Neural crest cell (in vitro differentiated cells): ENCODE results near the gene ZNF398. TPM values are rescaled to one million over a fixed set of nuclear protein-coding genes. Genes with fewer than 3 reads are reported as not detected.
"Not testable (repeated sequence)": the region's sequence is repeated elsewhere in the genome, so short reads cannot be mapped to it uniquely, and the experiment has no call there.

Source experiments
- DNase-seq: peaks from one replicate; pipeline ENCODE4 v3.0.0; 2021; ENCODE audit warnings: low read depth, mixed read lengths, low spot score
- H3K27ac Mint-ChIP-seq: one replicate; pipeline ENCODE4 v1.8.0; 2021; ENCODE audit warnings: mild to moderate bottlenecking, mixed read lengths; ENCODE audit not compliant: unreplicated experiment
- H3K27me3 Mint-ChIP-seq: 2 replicates; pipeline ENCODE4 v1.8.0; 2021; ENCODE audit warnings: low read depth, mild to moderate bottlenecking, mixed read lengths
- H3K36me3 Mint-ChIP-seq: 2 replicates; pipeline ENCODE4 v1.8.0; 2021; ENCODE audit warnings: low read depth, mild to moderate bottlenecking, mixed read lengths
- H3K4me1 Mint-ChIP-seq: 2 replicates; pipeline ENCODE4 v1.8.0; 2021; ENCODE audit warnings: mixed read lengths
- H3K4me3 Mint-ChIP-seq: one replicate; pipeline ENCODE4 v1.8.0; 2021; ENCODE audit warnings: mild to moderate bottlenecking, mixed read lengths
- H3K9me3 Mint-ChIP-seq: 2 replicates; pipeline ENCODE4 v1.8.0; 2021; ENCODE audit warnings: mixed read lengths
- total RNA-seq: library from RNA; stranded (reverse); gene quantifications from 2 replicates; pipeline ENCODE4 v1.2.1, GENCODE V29; 2021
- TF ChIP-seq, protein P1 (sequence below): fragments of 200-600 bp; sonication (generic); conservative IDR thresholded peaks from 2 replicates; pipeline ENCODE4 v1.5.0; 2021; ENCODE audit warnings: antibody characterized with exemption, mild to moderate bottlenecking

ZNF398 gene
- total RNA-seq, 1 donor from 2014 or later = 19.6 TPM

DNA sequence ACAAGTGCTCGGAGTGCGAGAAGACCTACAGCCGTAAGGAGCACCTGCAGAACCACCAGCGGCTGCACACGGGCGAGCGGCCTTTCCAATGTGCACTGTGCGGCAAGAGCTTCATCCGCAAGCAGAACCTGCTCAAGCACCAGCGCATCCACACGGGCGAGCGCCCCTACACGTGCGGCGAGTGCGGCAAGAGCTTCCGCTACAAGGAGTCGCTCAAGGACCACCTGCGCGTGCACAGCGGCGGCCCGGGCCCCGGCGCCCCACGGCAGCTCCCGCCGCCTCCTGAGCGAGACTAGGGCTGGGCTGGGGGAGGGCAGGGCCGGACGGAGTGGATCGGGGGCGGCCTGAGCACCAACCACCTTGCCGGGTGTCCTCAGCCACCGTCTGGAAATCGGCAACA, 77.1 kb downstream of the ZNF398 start:
- TF ChIP-seq, protein P1, sequence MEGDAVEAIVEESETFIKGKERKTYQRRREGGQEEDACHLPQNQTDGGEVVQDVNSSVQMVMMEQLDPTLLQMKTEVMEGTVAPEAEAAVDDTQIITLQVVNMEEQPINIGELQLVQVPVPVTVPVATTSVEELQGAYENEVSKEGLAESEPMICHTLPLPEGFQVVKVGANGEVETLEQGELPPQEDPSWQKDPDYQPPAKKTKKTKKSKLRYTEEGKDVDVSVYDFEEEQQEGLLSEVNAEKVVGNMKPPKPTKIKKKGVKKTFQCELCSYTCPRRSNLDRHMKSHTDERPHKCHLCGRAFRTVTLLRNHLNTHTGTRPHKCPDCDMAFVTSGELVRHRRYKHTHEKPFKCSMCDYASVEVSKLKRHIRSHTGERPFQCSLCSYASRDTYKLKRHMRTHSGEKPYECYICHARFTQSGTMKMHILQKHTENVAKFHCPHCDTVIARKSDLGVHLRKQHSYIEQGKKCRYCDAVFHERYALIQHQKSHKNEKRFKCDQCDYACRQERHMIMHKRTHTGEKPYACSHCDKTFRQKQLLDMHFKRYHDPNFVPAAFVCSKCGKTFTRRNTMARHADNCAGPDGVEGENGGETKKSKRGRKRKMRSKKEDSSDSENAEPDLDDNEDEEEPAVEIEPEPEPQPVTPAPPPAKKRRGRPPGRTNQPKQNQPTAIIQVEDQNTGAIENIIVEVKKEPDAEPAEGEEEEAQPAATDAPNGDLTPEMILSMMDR = no peak
- no peak for DNase-seq
- Mint-ChIP-seq H3K4me3 (no peak overlapping the region), H3K9me3 (no peaks in the 10 kb centered on the region), H3K27me3 (peaks cover 6% of the 10 kb centered on the region), H3K4me1 (no peaks in the 10 kb centered on the region), H3K27ac (no peak overlapping the region), H3K36me3 (peaks cover 15% of the 10 kb centered on the region)

DNA sequence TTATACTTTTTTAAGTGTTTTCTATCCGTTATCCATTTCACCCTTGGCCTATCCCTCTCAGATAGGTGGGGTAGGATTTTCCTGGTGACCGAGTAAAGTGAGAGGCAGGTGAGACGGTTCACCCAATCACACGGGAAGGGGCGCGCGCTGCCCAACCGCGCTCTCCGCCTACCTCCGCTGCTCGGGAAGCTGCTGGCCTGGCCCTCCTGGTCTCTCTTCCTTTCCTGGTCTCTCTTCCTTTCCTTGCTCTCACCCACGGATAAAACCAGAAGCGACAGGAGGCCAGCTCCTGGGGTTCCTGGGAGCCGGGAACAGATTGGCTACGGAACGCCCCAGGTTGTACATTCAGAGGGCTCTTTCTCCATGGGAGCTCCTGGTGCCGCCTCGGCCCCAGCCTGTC, 77.9 kb downstream of the ZNF398 start:
- no peaks in the 10 kb centered on the region for H3K4me1 Mint-ChIP-seq
- H3K27me3 Mint-ChIP-seq = peaks cover 14% of the 10 kb centered on the region
- H3K9me3 Mint-ChIP-seq = no peaks in the 10 kb centered on the region
- TF ChIP-seq, protein P1 = no peak
- no peak for DNase-seq
- no peak overlapping the region for H3K27ac Mint-ChIP-seq
- H3K4me3 Mint-ChIP-seq = no peak overlapping the region
- peaks cover 11% of the 10 kb centered on the region for H3K36me3 Mint-ChIP-seq

DNA sequence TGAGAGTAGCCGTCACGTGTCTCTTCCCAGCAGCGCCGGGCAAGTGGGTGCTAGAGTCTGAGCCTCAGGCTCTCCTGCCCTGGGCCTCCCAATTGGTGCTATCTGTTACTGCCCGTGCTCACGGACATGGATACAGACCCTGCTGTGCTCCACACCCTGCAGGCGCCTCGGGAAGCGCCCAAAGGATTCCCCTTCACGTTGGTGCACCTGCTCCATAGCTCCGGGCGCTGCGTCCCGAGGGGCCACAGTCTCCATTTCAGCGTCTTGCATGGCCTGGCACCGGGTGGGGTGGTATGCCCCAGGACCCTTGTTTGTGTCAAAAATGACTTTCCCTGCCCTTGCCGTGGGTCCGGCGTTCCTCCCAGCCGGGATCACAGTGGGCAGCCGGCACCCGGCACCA, 78.4 kb downstream of the ZNF398 start:
- Mint-ChIP-seq H3K9me3 (no peaks in the 10 kb centered on the region), H3K27me3 (peaks cover 15% of the 10 kb centered on the region), H3K36me3 (peaks cover 11% of the 10 kb centered on the region), H3K27ac (no peak overlapping the region), H3K4me1 (no peaks in the 10 kb centered on the region), H3K4me3 (no peak overlapping the region)
- TF ChIP-seq, protein P1 = no peak
- no peak for DNase-seq

DNA sequence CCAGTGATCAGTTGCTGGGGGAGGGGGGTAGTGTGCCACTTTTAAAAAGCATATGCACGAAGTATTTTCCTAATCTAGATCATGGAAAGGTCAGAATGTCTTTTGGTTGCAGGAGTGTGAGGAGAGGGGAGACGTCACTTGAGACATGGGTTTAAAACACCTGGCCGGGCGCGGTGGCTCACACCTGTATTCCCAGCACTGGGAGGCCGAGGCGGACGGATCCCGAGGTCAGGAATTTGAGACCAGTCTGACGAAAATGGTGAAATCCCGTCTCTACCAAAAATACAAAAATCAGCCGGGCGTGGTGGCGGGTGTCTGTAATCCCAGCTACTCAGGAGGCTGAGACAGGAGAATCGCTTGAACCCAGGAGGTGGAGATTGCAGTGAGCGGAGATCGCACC, 79.1 kb downstream of the ZNF398 start:
- H3K27ac Mint-ChIP-seq, H3K9me3 Mint-ChIP-seq, DNase-seq, H3K36me3 Mint-ChIP-seq, H3K4me3 Mint-ChIP-seq, H3K4me1 Mint-ChIP-seq: not testable (repeated sequence)
- peaks cover 18% of the 10 kb centered on the region for H3K27me3 Mint-ChIP-seq

DNA sequence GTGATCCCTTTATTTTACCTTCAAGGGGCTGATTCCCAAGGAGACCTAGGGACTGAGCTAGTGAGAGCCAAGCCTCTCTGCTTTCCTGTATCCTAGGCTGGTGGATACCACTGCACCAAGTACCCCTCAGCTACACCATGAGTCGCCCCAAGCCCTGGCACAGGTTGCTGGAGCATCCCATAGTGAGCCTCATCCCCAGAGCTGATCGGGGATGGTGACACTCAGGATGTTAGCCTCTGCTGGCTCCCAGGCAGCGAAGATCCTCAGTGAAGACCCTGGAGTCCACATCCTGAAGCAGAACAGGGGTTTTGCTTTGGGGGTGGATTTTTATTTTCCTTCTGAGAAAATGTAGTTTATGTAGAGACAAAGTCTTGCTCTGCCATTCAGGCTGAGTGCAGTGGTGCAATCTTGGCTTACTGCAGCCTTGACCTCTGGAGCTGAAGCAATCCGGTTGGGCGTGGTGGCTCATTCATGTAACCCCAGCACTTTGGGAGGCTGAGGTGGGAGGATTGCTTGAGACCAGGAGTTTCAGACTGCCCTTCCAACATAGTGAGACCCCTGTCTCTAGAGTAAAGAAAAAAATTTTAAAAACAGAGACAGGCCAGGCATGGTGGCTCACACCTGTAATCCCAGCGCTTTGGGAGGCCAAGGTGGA, 79.7 kb downstream of the ZNF398 start:
- TF ChIP-seq, protein P1 = no peak
- no peaks in the 10 kb centered on the region for H3K9me3 Mint-ChIP-seq
- H3K36me3 Mint-ChIP-seq = peaks cover 4% of the 10 kb centered on the region
- no peak for DNase-seq
- peaks cover 18% of the 10 kb centered on the region for H3K27me3 Mint-ChIP-seq
- H3K4me1 Mint-ChIP-seq = no peaks in the 10 kb centered on the region
- no peak overlapping the region for H3K4me3 Mint-ChIP-seq
- no peak overlapping the region for H3K27ac Mint-ChIP-seq

DNA sequence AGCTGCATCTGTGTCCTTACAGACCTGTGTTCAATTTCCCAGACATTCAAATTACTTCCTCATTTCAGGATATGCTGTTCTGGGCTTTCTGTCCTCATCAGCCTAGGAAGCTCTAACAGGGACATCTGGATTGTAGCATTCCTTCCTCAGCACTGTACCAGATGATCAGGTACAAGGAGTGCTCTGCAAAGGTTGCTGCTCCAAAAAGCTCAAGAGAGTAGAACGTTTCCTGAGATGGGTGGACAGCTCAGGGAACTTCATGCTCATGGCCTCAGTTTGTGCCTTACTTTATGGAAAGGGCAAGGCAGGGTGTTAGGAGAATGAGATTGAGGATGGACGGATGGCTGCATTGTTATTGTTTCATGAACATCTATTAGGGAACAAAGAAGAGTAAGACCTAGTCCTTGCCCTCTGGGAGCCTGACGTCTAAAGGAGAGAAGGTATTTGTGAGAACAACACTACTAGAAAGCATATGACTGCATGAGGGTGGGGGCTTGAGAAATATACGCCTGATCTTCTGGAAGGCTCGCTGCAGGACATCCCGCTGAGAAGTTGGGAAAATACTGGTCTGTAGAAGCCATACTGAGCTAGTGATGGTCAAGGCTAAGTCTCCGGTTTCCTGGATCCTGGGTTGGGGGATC, 81.7 kb downstream of the ZNF398 start:
- no peak for DNase-seq
- Mint-ChIP-seq H3K27ac (no peak overlapping the region), H3K4me1 (no peaks in the 10 kb centered on the region), H3K36me3 (peaks cover 4% of the 10 kb centered on the region), H3K4me3 (no peak overlapping the region), H3K9me3 (no peaks in the 10 kb centered on the region), H3K27me3 (peaks cover 31% of the 10 kb centered on the region)
- TF ChIP-seq, protein P1 = no peak
